ENCODE results near the gene CNRIP1.

GRCh38 chr2:68328901-68329300, 9.2 kb upstream of the CNRIP1 start:
- no peak for TF ChIP-seq POLR2A (IDR thresholded peaks at IDR 0.05)
- TF ChIP-seq, protein P1, sequence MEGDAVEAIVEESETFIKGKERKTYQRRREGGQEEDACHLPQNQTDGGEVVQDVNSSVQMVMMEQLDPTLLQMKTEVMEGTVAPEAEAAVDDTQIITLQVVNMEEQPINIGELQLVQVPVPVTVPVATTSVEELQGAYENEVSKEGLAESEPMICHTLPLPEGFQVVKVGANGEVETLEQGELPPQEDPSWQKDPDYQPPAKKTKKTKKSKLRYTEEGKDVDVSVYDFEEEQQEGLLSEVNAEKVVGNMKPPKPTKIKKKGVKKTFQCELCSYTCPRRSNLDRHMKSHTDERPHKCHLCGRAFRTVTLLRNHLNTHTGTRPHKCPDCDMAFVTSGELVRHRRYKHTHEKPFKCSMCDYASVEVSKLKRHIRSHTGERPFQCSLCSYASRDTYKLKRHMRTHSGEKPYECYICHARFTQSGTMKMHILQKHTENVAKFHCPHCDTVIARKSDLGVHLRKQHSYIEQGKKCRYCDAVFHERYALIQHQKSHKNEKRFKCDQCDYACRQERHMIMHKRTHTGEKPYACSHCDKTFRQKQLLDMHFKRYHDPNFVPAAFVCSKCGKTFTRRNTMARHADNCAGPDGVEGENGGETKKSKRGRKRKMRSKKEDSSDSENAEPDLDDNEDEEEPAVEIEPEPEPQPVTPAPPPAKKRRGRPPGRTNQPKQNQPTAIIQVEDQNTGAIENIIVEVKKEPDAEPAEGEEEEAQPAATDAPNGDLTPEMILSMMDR (IDR thresholded peaks at IDR 0.05) = no peak
